ENCODE results near the gene HDAC9. TPM values are rescaled to one million over a fixed set of nuclear protein-coding genes. Genes with fewer than 3 reads are reported as not detected.

HDAC9 gene
- total RNA-seq, 1 donor from 2014 or later: 27.6 TPM

DNA sequence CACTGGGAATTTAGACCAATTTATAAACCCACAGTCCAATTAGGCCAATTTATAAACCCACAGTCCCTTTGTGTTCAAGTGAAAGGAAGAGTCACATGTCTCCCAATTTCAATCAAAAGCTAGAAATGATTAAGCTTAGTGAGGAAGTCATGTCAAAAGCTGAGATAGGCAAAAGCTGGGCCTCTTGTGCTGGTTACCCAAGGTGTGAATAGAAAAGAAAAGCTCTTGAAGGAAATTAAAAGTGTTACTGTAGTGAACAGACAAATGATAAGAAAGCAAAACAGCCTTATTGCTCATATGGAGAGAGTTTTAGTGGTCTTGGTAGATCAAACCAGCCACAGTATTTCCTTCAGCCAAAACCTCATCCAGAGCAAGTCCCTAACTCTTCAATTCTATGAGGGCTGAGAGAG is 245.0 kb downstream of the HDAC9 start:
- no peak overlapping the region for H3K4me3 ChIP-seq (ENCODE audit: insufficient read depth, low read depth, low read length)
- no peak overlapping the region for H3K27ac ChIP-seq (ENCODE audit: low read depth, low read length)
- H3K9me3 Mint-ChIP-seq (ENCODE audit: unreplicated experiment): peaks cover 8% of the 10 kb centered on the region
- no peak overlapping the region for H3K4me3 Mint-ChIP-seq (ENCODE audit: unreplicated experiment)
- H3K36me3 Mint-ChIP-seq (ENCODE audit: low read depth, unreplicated experiment): peaks cover 6% of the 10 kb centered on the region
- H3K27ac Mint-ChIP-seq (ENCODE audit: unreplicated experiment): no peak overlapping the region
- TF ChIP-seq EZH2 (IDR thresholded peaks at IDR 0.05; ENCODE audit: insufficient read depth, low read length): no peak
- TF ChIP-seq, protein P1, sequence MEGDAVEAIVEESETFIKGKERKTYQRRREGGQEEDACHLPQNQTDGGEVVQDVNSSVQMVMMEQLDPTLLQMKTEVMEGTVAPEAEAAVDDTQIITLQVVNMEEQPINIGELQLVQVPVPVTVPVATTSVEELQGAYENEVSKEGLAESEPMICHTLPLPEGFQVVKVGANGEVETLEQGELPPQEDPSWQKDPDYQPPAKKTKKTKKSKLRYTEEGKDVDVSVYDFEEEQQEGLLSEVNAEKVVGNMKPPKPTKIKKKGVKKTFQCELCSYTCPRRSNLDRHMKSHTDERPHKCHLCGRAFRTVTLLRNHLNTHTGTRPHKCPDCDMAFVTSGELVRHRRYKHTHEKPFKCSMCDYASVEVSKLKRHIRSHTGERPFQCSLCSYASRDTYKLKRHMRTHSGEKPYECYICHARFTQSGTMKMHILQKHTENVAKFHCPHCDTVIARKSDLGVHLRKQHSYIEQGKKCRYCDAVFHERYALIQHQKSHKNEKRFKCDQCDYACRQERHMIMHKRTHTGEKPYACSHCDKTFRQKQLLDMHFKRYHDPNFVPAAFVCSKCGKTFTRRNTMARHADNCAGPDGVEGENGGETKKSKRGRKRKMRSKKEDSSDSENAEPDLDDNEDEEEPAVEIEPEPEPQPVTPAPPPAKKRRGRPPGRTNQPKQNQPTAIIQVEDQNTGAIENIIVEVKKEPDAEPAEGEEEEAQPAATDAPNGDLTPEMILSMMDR (IDR thresholded peaks at IDR 0.05; ENCODE audit: insufficient read depth, low read depth, low read length): no peak
- peaks cover 6% of the 10 kb centered on the region for H3K4me1 Mint-ChIP-seq (ENCODE audit: low read depth, unreplicated experiment)
- H2AFZ ChIP-seq (ENCODE audit: low read depth, low read length): no peak overlapping the region
- FAIRE-seq: no peak
- no peaks in the 10 kb centered on the region for H3K79me2 ChIP-seq (ENCODE audit: insufficient read depth, low read length)
- no peaks in the 10 kb centered on the region for H4K20me1 ChIP-seq (ENCODE audit: insufficient read depth, low read length)
- no peak for DNase-seq (ENCODE audit: low read depth)
- no peaks in the 10 kb centered on the region for H3K4me1 ChIP-seq (ENCODE audit: insufficient read depth, low read length)
- no peak overlapping the region for H3K9ac ChIP-seq (ENCODE audit: low read length)
- no peaks in the 10 kb centered on the region for H3K27me3 ChIP-seq (ENCODE audit: insufficient read depth, low read length)
- peaks cover 1% of the 10 kb centered on the region for H3K27me3 Mint-ChIP-seq (ENCODE audit: low read depth, unreplicated experiment)
- no peak overlapping the region for H3K4me2 ChIP-seq (ENCODE audit: low read length)
- no peaks in the 10 kb centered on the region for H3K36me3 ChIP-seq (ENCODE audit: insufficient read depth, low read length)
- no peaks in the 10 kb centered on the region for H3K9me3 ChIP-seq (ENCODE audit: insufficient read depth, low read depth, low read length)

DNA sequence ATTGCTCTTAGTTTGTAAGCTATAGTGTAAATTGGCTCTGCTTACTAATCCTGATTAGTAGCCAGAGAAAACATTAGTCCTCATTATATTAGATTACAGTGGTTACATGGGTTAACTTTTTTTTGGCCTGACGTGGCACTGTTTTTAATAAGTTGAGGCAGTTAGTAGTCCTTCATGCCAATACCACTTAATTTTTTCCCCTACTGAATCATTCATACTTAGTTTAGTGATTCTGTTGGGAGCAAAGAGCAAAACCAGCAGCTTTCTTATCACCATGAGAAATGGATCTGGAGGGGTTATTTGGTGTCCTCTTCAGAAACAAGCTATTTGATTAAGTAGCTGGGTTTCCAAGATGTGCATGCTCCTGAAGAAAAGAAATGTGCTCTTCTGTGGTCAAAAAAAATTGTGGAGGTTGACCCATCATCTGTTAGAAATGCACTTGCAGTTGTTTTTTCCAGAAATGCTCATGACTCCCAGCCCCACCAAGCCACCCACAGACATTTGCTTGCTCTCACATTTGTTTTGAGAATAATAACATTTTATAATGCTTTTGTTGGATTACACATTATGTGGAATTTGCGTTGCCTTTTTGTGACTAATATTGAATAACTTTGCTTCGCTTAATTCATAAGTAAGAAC is 258.5 kb downstream of the HDAC9 start:
- no peaks in the 10 kb centered on the region for H3K36me3 Mint-ChIP-seq (ENCODE audit: low read depth, unreplicated experiment)
- Histone ChIP-seq H3K9me3 (ENCODE audit: insufficient read depth, low read depth, low read length) (no peaks in the 10 kb centered on the region), H3K9ac (ENCODE audit: low read length) (peak overlapping the region; percentile 67), H3K27me3 (ENCODE audit: insufficient read depth, low read length) (no peaks in the 10 kb centered on the region), H2AFZ (ENCODE audit: low read depth, low read length) (no peak overlapping the region), H4K20me1 (ENCODE audit: insufficient read depth, low read length) (no peaks in the 10 kb centered on the region), H3K79me2 (ENCODE audit: insufficient read depth, low read length) (no peaks in the 10 kb centered on the region), H3K4me2 (ENCODE audit: low read length) (peak overlapping the region; percentile 81), H3K36me3 (ENCODE audit: insufficient read depth, low read length) (peaks cover under 1% of the 10 kb centered on the region), H3K4me1 (ENCODE audit: insufficient read depth, low read length) (peaks cover 22% of the 10 kb centered on the region), H3K27ac (ENCODE audit: low read depth, low read length) (peak overlapping the region; percentile 83), H3K4me3 (ENCODE audit: insufficient read depth, low read depth, low read length) (peak overlapping the region; percentile 27)
- DNase-seq (ENCODE audit: low read depth) (peak; percentile 99), FAIRE-seq (peak; percentile 88)
- peak overlapping the region; percentile 85 for H3K27ac Mint-ChIP-seq (ENCODE audit: unreplicated experiment)
- H3K4me1 Mint-ChIP-seq (ENCODE audit: low read depth, unreplicated experiment): peaks cover 40% of the 10 kb centered on the region
- no peaks in the 10 kb centered on the region for H3K9me3 Mint-ChIP-seq (ENCODE audit: unreplicated experiment)
- H3K27me3 Mint-ChIP-seq (ENCODE audit: low read depth, unreplicated experiment): no peaks in the 10 kb centered on the region
- no peak overlapping the region for H3K4me3 Mint-ChIP-seq (ENCODE audit: unreplicated experiment)
- TF ChIP-seq EZH2 (IDR thresholded peaks at IDR 0.05; ENCODE audit: insufficient read depth, low read length): no peak
- TF ChIP-seq, protein P1 (IDR thresholded peaks at IDR 0.05; ENCODE audit: insufficient read depth, low read depth, low read length): no peak

DNA sequence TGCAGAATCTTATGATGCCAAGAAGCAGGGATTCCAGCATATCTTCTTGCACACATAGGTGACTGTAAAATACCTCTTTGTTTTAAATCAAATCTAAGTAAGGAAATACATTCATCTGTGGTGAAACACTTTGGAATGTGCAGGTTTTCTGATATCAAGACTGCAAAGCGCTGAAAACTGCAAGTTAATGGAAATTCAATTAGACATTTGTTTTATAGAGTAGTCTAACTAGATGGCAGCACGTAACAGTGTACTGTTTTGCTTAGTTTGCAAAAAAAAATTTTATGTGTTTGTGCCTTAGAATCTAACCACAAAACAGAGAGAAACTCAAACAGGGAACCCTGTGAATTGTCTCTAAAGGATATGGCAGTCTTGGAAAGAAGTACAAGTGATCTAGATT is 259.2 kb downstream of the HDAC9 start:
- Mint-ChIP-seq H3K27ac (ENCODE audit: unreplicated experiment) (peak overlapping the region; percentile 85), H3K4me1 (ENCODE audit: low read depth, unreplicated experiment) (peaks cover 40% of the 10 kb centered on the region), H3K4me3 (ENCODE audit: unreplicated experiment) (no peak overlapping the region), H3K9me3 (ENCODE audit: unreplicated experiment) (no peaks in the 10 kb centered on the region), H3K36me3 (ENCODE audit: low read depth, unreplicated experiment) (no peaks in the 10 kb centered on the region), H3K27me3 (ENCODE audit: low read depth, unreplicated experiment) (no peaks in the 10 kb centered on the region)
- H3K27me3 ChIP-seq (ENCODE audit: insufficient read depth, low read length): no peaks in the 10 kb centered on the region
- H3K79me2 ChIP-seq (ENCODE audit: insufficient read depth, low read length): no peaks in the 10 kb centered on the region
- TF ChIP-seq, protein P1 (IDR thresholded peaks at IDR 0.05; ENCODE audit: insufficient read depth, low read depth, low read length): no peak
- TF ChIP-seq EZH2 (IDR thresholded peaks at IDR 0.05; ENCODE audit: insufficient read depth, low read length): no peak
- H3K4me2 ChIP-seq (ENCODE audit: low read length): peak overlapping the region; percentile 81
- H2AFZ ChIP-seq (ENCODE audit: low read depth, low read length): no peak overlapping the region
- no peaks in the 10 kb centered on the region for H3K36me3 ChIP-seq (ENCODE audit: insufficient read depth, low read length)
- H3K4me3 ChIP-seq (ENCODE audit: insufficient read depth, low read depth, low read length): peak overlapping the region; percentile 27
- H3K27ac ChIP-seq (ENCODE audit: low read depth, low read length): peak overlapping the region; percentile 83
- no peak for FAIRE-seq
- H3K9ac ChIP-seq (ENCODE audit: low read length): peak overlapping the region; percentile 67
- peaks cover 22% of the 10 kb centered on the region for H3K4me1 ChIP-seq (ENCODE audit: insufficient read depth, low read length)
- no peaks in the 10 kb centered on the region for H3K9me3 ChIP-seq (ENCODE audit: insufficient read depth, low read depth, low read length)
- peak; percentile 63 for DNase-seq (ENCODE audit: low read depth)
- no peaks in the 10 kb centered on the region for H4K20me1 ChIP-seq (ENCODE audit: insufficient read depth, low read length)

All from astrocyte (in vitro differentiated cells and primary cell).